GM12872 (cell line): ENCODE results near the gene HELQ.

Source experiments
- TF ChIP-seq, protein P1 (sequence below): IDR thresholded peaks from 3 replicates; pipeline ENCODE4 v1.5.1; 2011; ENCODE audit warnings: low read depth, mild to moderate bottlenecking, low read length, moderate library complexity; ENCODE audit not compliant: insufficient read depth

The HELQ gene

DNA sequence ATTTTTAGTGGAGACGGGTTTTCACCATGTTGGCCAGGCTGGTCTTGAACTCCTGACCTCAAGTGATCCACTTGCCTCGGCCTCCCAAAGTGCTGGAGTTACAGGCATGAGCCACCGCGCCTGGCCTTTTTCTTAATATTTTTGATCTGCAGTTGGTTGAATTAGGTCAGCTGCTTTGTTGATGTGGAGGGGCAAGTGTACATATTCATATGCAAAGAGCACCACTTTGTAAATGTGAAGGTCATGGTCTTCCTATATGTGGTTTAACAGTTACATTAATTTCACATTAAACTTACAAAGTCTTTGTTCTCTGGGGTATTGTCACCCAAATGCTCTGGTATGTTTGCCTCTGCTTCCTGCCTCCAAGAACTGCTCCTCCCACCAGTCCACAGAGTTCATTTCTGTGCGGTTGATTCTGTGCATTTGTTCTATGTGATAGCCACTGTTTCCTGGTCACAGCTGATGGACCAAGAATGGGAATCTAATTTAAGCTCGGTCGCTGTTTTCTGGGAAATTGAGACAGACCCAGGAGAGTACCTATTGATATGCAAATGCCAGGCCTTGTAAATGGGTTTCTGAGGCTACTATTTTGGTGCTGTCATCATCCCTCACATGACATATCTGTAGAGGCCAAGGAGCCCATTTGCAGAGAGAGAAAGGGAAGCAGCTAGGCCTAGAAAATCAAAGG is 94.1 kb downstream of the HELQ start:
- TF ChIP-seq, protein P1, sequence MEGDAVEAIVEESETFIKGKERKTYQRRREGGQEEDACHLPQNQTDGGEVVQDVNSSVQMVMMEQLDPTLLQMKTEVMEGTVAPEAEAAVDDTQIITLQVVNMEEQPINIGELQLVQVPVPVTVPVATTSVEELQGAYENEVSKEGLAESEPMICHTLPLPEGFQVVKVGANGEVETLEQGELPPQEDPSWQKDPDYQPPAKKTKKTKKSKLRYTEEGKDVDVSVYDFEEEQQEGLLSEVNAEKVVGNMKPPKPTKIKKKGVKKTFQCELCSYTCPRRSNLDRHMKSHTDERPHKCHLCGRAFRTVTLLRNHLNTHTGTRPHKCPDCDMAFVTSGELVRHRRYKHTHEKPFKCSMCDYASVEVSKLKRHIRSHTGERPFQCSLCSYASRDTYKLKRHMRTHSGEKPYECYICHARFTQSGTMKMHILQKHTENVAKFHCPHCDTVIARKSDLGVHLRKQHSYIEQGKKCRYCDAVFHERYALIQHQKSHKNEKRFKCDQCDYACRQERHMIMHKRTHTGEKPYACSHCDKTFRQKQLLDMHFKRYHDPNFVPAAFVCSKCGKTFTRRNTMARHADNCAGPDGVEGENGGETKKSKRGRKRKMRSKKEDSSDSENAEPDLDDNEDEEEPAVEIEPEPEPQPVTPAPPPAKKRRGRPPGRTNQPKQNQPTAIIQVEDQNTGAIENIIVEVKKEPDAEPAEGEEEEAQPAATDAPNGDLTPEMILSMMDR: no peak

DNA sequence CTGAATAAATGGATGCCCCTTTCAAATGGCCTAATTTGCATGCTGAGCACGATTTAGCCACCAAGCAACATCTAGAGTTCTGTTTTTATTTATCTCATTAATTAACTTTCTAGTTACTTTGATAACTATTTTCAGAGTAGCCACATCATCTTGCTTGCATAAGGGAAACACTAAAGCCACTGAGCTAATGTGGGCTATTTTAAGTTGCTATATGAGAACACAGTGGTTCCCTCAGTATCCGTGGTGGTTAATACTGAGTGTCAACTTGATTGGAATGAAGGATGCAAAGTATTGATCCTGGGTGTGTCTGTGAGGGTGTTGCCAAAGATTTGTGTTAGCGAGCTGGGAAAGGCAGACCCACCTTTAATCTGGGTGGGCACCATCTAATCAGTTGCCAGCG is 95.6 kb downstream of the HELQ start:
- TF ChIP-seq, protein P1: no peak

GRCh38 chr4:83358410-83358809 is 97.2 kb downstream of the HELQ start:
- TF ChIP-seq, protein P1: no peak
